GM18519 (cell line): ENCODE data around the gene SPATA45.

Experiments
- ATAC-seq: cut with Tn5 transposase; IDR thresholded peaks from one replicate; pipeline ENCODE4 v1.9.1; 2021; ENCODE audit warnings: mild to moderate bottlenecking, moderate library complexity; ENCODE audit not compliant: unreplicated experiment, low FRiP score

Gene SPATA45

GRCh38 chr1:212782422-212783154 lies 64.9 kb downstream of the SPATA45 start:
- ATAC-seq: no peak

- ATAC-seq: no peak
Observed at GRCh38 chr1:212781225-212781624, 66.2 kb downstream of the SPATA45 start.

- no peak for ATAC-seq
Observed at GRCh38 chr1:212780759-212781158, 66.7 kb downstream of the SPATA45 start.
